Bronchial epithelial cell (primary cell): ENCODE data around the gene RALGDS. TPM values are rescaled to one million over a fixed set of nuclear protein-coding genes. Genes with fewer than 3 reads are reported as not detected.

Experiments
- DNase-seq: peaks from one replicate; pipeline ENCODE4 v3.0.0-alpha.2; 2010; ENCODE audit warnings: low read depth
- FAIRE-seq: peaks from 2 replicates; lab custom pipeline; 2011; peaks lifted over from hg19 to GRCh38; lab: Jason Lieb, UNC
- H3K27me3 ChIP-seq: 2 replicates; pipeline ENCODE4 v1.5.1; 2011; ENCODE audit warnings: low read length; ENCODE audit not compliant: control insufficient read depth, insufficient read depth
- H3K36me3 ChIP-seq: 2 replicates; pipeline ENCODE4 v1.5.1; 2011; ENCODE audit warnings: low read length; ENCODE audit not compliant: control insufficient read depth, insufficient read depth
- H3K4me3 ChIP-seq: 2 replicates; pipeline ENCODE4 v1.5.1; 2011; ENCODE audit warnings: mild to moderate bottlenecking, low read depth, low read length, control low read depth
- total RNA-seq: library from RNA; depleted of rRNA; stranded (reverse); fragments of >200 nt; gene quantifications from 2 replicates; pipeline ENCODE4 v1.2.1, GENCODE V29; 2014
- TF ChIP-seq, protein P1 (sequence below): IDR thresholded peaks from 2 replicates; pipeline ENCODE4 v1.5.1; 2011; ENCODE audit warnings: mild to moderate bottlenecking, moderate library complexity, low read length, control low read depth, inconsistent platforms; ENCODE audit not compliant: insufficient read depth, severe bottlenecking

The RALGDS gene
- total RNA-seq, 1 donor from 2014 or later = 18.7 TPM

DNA sequence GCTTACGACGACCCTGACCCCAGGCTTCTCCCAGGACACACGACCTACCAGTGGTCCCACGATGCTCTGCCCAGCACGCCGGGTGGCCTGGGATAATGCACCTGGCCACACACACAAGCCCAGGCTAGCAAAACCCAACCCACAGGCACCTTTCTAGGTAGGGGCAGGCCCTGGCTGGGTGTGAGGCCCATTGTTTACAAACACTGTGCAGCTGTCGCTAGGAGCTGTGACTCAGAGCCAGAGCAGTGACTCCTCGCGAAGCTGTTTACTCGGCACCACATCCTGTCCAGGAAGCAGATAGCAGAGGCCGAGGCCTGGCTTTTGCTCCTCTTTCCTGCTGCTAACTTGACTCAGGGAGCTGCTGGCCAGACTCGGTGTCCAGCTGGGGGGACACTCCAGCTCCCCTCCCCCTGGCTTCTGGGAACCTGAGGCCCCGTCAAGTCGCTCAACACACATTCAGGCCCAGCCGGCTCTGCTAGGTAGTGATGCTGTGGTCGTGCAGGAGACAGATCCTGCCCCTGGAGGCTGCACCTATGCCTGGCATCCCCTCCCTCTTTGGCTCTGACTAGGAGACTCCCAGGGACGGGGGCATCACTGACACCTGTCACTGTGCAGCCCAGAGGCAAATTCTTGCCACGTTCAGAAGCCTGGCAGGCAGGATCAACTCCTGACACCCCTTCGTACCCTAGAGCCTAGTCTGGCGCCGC lies 12.8 kb upstream of the RALGDS start:
- Histone ChIP-seq H3K27me3 (no peaks in the 10 kb centered on the region), H3K36me3 (peaks cover 7% of the 10 kb centered on the region), H3K4me3 (no peak overlapping the region)
- TF ChIP-seq, protein P1, sequence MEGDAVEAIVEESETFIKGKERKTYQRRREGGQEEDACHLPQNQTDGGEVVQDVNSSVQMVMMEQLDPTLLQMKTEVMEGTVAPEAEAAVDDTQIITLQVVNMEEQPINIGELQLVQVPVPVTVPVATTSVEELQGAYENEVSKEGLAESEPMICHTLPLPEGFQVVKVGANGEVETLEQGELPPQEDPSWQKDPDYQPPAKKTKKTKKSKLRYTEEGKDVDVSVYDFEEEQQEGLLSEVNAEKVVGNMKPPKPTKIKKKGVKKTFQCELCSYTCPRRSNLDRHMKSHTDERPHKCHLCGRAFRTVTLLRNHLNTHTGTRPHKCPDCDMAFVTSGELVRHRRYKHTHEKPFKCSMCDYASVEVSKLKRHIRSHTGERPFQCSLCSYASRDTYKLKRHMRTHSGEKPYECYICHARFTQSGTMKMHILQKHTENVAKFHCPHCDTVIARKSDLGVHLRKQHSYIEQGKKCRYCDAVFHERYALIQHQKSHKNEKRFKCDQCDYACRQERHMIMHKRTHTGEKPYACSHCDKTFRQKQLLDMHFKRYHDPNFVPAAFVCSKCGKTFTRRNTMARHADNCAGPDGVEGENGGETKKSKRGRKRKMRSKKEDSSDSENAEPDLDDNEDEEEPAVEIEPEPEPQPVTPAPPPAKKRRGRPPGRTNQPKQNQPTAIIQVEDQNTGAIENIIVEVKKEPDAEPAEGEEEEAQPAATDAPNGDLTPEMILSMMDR = no peak
- FAIRE-seq (peak; percentile 95), DNase-seq (peak; percentile 98)

DNA sequence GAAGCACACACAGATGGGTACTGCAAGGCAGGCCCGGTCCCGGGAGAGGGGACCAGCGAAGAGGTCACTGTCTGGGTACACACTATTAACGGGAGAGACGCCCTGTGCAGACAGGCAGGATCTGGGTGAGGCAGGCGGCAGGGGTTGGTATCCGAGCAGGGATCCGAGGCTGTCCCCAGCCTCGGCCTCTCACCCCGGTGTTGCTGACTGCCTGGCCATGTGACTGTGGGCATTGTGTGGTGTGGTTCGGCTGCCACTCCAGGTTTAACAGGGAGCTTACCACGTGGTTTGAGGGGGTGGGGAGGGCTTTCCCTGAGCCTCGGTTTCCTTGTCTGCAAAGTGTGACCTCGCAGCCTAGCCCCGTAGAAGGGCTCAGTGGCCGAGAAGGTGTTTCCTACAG lies 11.1 kb upstream of the RALGDS start:
- TF ChIP-seq, protein P1 = no peak
- H3K27me3 ChIP-seq = no peaks in the 10 kb centered on the region
- FAIRE-seq = no peak

DNA sequence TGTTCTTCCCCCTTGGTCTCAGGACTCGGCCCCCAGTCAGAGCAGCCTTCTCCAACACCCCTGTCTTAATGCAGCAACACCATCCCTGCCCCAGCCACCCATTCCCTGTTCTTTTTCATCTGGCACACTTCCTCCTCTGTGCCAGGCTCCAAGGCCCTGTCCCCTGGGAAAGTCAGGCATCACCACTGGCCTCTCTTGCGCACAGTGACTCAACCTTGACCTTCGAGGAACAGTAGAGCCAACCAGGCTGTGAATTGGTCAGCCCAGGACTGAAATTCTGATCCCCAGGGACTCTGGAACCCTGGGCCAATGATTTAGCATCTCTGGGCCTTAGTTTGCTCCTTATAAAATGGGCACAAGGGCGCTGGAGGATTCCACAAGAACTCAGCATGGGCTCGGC lies 10.5 kb upstream of the RALGDS start:
- TF ChIP-seq, protein P1 = no peak
- Histone ChIP-seq H3K4me3 (no peak overlapping the region), H3K36me3 (peaks cover 2% of the 10 kb centered on the region), H3K27me3 (no peaks in the 10 kb centered on the region)
- DNase-seq (no peak), FAIRE-seq (peak; percentile 32)

More for the DNA sequence above, 11.1 kb upstream of the RALGDS start:
- DNase-seq = no peak
- Histone ChIP-seq H3K36me3 (peaks cover 2% of the 10 kb centered on the region), H3K4me3 (no peak overlapping the region)

DNA sequence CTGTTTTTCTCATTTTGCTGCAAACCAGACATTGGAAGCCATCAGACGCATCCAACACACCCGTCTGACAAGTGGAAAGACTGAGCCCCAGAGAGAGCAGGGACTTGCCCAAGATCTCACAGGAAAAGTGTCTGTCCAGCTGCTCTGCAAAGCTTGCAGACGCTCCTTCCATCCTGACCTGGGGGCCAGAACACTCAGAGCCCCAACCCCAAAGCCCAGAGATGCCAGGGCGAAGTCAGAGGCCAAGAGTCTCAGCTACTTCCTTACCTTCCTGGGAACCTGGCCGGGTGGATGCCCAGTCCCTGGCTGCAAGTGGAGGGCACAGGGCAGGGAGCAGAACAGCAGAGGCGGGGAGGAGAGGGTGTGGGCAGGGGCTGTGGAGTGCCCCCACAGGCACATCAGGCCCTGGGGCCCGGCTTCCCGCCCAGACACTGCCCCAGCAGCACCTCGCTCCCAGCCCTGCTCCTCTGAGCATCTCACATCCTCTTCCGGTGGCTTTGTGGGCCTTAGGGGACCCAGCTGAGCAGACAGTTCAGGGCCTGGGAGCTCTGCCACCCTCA lies 9.7 kb upstream of the RALGDS start:
- FAIRE-seq = no peak
- Histone ChIP-seq H3K27me3 (no peaks in the 10 kb centered on the region), H3K36me3 (peaks cover 2% of the 10 kb centered on the region), H3K4me3 (no peak overlapping the region)
- no peak for DNase-seq
- TF ChIP-seq, protein P1 = no peak

DNA sequence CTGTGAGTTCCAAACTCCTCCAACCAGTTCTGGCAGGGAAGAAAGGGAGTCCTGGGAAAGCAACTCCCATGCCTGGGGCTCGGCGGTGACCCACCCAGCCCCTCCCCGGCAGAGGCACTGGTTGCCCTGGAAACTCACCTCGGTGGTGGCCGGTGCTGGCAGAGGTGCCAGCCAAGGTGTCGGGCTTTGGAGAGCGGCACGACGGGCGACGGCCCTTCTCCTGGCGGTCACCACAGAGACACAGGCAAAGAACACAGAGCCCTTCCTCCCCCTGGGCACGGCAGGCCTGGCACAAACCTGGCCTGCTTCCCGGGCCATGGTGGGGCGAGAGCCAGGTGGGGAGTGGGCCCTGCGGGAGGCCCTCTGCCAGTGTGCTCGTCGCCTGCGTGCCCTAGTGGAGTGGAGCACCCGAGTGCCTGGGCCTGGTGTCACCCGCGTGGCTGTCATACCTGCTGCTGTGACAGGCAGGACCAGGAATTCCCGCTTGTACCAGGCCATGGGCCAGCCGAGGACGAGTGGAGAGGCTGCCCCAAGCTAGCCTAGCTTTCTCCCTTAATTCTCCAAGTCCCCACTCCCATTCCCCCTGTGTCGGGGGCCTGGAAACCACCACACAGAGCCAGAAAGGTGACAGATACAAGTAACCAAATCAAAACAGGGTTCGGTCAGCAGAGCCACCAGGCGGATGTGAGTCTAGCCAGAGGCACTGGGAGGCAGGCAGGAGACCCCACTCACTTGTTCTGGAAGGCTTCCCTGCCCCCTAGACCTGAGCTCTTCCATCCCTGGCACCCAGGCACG lies 8.2 kb upstream of the RALGDS start:
- no peak for DNase-seq
- no peak overlapping the region for H3K4me3 ChIP-seq
- FAIRE-seq = no peak
- H3K27me3 ChIP-seq = no peaks in the 10 kb centered on the region
- TF ChIP-seq, protein P1 = no peak
- H3K36me3 ChIP-seq = peaks cover 2% of the 10 kb centered on the region
